ENCODE data around the gene SELENOI.

- TF ChIP-seq FOXK2 (IDR thresholded peaks at IDR 0.05) (no peak), JUND (IDR thresholded peaks at IDR 0.05; ENCODE audit: low read depth, low read length) (no peak), CEBPZ (IDR thresholded peaks at IDR 0.05; ENCODE audit: low read depth, low read length) (no peak), HDGF (IDR thresholded peaks at IDR 0.05) (no peak), SUPT20H (IDR thresholded peaks at IDR 0.05; ENCODE audit: borderline replicate concordance, control insufficient read depth, low read depth, low read length) (no peak), HDAC2 (IDR thresholded peaks at IDR 0.05) (no peak)
- TF ChIP-seq, protein P1, sequence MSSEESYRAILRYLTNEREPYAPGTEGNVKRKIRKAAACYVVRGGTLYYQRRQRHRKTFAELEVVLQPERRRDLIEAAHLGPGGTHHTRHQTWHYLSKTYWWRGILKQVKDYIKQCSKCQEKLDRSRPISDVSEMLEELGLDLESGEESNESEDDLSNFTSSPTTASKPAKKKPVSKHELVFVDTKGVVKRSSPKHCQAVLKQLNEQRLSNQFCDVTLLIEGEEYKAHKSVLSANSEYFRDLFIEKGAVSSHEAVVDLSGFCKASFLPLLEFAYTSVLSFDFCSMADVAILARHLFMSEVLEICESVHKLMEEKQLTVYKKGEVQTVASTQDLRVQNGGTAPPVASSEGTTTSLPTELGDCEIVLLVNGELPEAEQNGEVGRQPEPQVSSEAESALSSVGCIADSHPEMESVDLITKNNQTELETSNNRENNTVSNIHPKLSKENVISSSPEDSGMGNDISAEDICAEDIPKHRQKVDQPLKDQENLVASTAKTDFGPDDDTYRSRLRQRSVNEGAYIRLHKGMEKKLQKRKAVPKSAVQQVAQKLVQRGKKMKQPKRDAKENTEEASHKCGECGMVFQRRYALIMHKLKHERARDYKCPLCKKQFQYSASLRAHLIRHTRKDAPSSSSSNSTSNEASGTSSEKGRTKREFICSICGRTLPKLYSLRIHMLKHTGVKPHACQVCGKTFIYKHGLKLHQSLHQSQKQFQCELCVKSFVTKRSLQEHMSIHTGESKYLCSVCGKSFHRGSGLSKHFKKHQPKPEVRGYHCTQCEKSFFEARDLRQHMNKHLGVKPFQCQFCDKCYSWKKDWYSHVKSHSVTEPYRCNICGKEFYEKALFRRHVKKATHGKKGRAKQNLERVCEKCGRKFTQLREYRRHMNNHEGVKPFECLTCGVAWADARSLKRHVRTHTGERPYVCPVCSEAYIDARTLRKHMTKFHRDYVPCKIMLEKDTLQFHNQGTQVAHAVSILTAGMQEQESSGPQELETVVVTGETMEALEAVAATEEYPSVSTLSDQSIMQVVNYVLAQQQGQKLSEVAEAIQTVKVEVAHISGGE (CRISPR knock-in tag; IDR thresholded peaks at IDR 0.05), result no peak
- TF ChIP-seq, protein P2, sequence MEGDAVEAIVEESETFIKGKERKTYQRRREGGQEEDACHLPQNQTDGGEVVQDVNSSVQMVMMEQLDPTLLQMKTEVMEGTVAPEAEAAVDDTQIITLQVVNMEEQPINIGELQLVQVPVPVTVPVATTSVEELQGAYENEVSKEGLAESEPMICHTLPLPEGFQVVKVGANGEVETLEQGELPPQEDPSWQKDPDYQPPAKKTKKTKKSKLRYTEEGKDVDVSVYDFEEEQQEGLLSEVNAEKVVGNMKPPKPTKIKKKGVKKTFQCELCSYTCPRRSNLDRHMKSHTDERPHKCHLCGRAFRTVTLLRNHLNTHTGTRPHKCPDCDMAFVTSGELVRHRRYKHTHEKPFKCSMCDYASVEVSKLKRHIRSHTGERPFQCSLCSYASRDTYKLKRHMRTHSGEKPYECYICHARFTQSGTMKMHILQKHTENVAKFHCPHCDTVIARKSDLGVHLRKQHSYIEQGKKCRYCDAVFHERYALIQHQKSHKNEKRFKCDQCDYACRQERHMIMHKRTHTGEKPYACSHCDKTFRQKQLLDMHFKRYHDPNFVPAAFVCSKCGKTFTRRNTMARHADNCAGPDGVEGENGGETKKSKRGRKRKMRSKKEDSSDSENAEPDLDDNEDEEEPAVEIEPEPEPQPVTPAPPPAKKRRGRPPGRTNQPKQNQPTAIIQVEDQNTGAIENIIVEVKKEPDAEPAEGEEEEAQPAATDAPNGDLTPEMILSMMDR (IDR thresholded peaks at IDR 0.05 in 2 of 3, conservative IDR thresholded peaks at IDR 0.05 in 1 of 3; ENCODE audit: control insufficient read depth in 2 of 3, extremely low read depth in 1 of 3, insufficient read depth in 1 of 3, low read depth in 3 of 3, low read length in 3 of 3), result no peak
Observed at GRCh38 chr2:26299471-26300101, 46.4 kb upstream of the SELENOI start.
